NCI-H82 treated with DMSO at 0.1 percent for 48 hours (cell line): Measurements from ENCODE around the gene LRRC1.
"Not testable (repeated sequence)": the region's sequence is repeated elsewhere in the genome, so short reads cannot be mapped to it uniquely, and the experiment has no call there.

Experiments
- DNase-seq: peaks from one replicate; lab custom pipeline; 2025; ENCODE audit not compliant: unreplicated experiment; lab: John Stamatoyannopoulos, UW

The LRRC1 gene

DNA sequence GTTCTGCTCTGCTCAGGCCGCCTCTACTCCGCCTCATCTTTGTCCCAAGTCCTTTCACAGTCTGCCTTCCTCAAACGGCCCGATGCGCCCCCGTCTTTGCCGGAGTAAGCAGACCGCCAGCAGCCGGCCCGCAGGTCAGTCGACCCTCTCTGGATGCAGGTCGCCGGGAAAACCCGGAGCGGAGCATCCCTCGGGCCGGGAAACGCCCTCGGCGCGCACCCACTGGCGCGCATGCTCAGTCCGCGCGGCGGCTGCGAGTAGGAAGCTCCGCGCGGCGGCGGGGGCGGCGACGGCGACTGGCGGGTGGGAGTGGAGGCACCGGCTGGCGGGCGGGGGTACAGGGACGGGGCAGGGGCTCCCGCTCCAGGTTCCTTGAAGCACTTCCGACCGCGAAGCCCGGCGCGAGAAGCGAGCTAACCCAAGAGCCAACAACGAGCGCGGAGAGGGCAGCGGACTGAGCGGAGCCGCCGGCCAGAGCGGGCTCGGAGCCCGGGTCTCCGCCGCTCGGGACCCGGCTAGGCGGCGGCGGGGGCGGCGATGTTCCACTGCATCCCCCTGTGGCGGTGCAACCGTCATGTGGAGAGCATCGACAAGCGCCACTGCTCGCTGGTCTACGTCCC is at the start of gene LRRC1:
Gene LRRC1, plus strand, starts transcription at position 286 of the 620 bp plus-strand sequence. Its CDS starts 252 bp downstream, at position 538.
- peak; percentile 70 for DNase-seq

GRCh38 chr6:53746442-53747103 is 48.2 kb upstream of the LRRC1 start:
- DNase-seq: no peak

- DNase-seq: no peak
Observed at GRCh38 chr6:53750052-53750650, 44.7 kb upstream of the LRRC1 start.

- DNase-seq: no peak
Observed at GRCh38 chr6:53751417-53751816, 43.4 kb upstream of the LRRC1 start.

DNA sequence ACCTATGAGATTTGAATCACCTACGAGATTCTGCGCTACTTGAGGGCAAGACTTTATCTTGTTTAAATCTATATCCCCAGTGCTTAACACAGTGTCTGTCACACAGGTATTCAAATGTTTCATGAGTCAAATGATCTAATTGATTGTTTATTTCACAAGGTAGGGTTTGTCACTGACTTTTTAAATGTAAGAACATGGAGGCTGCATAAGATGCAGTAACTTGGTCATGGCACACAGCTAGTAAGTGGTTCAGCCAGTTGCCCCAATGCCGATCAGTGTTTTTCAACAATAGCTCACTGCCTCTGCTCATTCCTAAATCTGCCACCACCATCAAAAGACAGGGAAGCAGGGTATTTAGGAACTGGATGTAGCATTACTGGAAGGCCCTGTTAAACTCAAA is 42.4 kb upstream of the LRRC1 start:
- no peak for DNase-seq

GRCh38 chr6:53752856-53753255 is 41.9 kb upstream of the LRRC1 start:
- no peak for DNase-seq

DNA sequence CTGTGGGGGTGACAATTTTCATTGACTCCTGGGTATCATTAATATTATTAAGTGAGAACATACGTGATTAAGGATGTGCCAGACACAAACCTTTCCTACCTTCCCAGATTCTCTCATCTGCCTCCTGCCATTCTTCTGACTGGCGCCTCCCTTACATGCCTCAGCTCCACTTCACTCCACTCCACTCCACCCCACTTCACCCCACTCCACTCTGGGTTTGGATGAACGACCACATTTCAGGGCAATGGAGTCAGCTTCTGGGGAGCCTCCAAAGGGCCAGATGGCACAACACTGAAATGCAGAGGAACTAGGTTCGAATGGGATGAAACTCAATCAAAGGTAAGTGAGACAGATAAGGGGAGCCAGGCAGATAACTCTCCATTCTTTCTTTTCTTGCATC is 40.5 kb upstream of the LRRC1 start:
- no peak for DNase-seq

DNA sequence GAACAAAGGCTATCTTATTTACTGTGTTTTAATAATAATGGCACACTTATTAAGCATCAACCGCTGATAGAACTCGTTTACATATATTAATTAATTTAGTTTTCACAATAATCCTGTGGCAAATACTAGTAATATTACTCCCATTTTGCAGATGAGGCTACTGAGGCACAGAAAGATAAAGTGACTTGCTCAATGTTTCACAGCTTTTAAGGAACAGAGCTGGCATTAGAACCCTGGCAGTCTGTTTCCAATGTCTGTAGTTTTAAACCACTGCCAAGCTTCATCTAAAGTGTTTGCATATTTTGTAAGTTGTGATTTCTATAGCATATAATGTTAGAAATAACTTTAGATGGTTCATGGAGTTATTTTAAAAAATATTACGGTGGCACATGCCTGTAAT is 38.4 kb upstream of the LRRC1 start:
- DNase-seq: no peak

- no peak for DNase-seq
Observed at GRCh38 chr6:53758496-53758895, 36.3 kb upstream of the LRRC1 start.

DNA sequence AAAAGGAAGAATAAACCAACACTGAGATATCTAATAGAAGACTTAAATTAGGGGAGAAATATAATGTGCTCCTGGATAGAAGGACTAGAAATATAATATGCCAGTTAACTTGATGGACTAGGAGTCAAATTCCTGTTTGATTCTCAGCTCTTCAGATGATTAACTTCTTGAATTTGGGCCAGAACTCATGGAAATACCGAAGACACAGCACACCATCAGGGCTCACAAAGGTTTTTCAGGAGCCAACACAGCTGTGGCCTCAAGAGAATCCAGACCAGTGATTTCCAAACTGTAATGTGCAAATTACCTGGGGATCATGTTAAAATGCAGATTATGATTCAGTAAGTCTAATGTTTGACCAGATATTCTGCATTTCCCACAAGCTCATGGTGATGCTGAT is 33.8 kb upstream of the LRRC1 start:
- no peak for DNase-seq

GRCh38 chr6:53765270-53765669 is 29.5 kb upstream of the LRRC1 start:
- no peak for DNase-seq

DNA sequence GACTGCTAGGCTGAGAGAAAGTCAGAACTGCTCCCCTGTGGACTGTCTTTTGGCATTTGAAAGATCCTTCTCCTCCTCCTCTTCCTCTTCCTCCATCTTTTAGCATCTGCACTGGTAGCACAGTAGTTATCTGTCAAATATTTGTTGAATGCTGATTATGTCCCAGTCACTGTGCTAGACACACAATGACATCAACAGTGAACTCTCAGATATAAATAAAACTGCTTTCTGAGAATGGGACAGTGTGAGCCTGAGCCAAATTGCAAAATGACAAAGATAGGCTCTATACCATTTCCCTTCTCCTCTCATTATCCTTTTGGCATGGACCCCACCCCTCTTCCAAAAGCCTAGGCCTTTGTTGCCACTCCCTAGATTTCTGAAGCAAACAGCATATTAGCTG is 27.9 kb upstream of the LRRC1 start:
- DNase-seq: no peak

- DNase-seq: no peak
Observed at GRCh38 chr6:53767941-53768340, 26.9 kb upstream of the LRRC1 start.

GRCh38 chr6:53768636-53769035 is 26.2 kb upstream of the LRRC1 start:
- DNase-seq: no peak

- no peak for DNase-seq
Observed at GRCh38 chr6:53770780-53771249, 24.0 kb upstream of the LRRC1 start.

DNA sequence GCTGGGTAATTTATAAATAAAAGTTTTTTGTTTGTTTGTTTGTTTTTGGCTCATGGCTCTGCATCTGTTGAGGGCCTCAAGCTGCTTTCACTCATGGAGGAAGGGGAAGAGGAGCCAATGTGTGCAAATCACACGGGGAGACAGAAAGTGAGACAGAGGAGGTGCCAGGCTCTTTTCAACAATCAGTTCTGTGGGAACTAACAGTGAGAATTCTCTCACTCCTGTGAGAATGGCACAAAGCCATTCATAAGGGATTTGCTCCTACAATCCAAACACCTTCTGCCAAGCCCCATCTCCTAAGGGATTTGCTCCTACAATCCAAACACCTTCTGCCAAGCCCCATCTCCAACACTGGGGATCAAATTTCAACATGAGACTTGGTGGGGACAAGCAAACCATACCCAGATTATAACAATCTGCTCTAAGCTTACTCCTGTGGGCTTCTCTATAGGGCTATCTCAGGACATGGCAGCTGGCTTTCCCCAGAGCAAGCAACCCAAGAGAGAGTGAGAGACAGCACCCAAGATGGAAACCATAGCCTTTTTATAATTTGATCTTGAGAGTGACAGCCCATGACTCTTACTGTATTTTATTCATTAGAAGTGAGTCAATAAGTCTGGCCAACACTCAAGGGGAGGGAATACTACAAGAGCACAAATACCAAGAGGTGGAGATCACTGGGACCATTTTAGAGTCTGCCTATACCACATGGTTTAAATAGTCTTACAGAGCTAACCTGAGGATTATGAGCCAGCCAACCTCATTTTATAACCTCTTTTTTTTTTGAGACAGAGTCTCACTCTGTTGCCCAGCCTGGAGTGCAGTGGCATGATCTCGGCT is 22.8 kb upstream of the LRRC1 start:
- peak; percentile 96 for DNase-seq

DNA sequence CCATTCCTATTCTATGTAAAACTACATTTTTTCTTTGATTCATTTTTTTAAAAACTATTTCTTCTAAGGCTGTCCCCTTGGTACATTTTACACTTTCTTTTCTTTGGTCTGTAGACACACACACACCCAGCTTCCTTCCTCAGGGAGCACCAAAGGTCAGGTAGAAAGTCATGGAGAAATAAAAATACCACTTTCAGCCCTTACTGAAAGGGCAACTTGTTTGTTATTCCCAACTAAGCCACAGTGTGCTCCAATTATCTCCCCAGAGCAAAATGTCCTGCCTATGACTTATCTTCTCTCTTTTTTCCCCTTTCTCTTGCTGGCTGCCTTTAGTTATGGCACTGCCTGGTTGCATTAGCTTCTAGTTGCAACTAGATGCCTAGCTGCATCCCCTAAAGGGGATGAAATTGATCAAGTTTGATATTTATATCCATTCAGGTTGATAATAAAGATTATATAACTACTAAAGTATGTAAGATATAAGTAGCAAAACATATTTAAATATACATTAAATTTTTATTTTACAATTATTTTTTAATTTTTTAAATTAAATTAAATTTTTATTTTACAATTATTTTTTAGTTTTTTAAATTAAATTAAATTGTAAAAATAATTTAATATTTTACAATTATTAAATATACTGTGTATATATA is 21.6 kb upstream of the LRRC1 start:
- DNase-seq: no peak

DNA sequence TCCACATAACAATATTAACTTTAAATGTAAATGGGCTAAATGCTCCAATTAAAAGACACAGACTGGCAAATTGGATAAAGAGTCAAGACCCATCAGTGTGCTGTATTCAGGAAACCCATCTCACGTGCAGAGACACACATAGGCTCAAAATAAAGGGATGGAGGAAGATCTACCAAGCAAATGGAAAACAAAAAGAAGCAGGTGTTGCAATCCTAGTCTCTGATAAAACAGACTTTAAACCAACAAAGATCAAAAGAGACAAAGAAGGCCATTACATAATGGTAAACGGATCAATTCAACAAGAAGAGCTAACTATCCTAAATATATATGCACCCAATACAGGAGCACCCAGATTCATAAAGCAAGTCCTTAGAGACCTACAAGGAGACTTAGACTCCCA is 18.7 kb upstream of the LRRC1 start:
- DNase-seq: not testable (repeated sequence)

GRCh38 chr6:53784991-53785390 is 9.8 kb upstream of the LRRC1 start:
- DNase-seq: not testable (repeated sequence)

DNA sequence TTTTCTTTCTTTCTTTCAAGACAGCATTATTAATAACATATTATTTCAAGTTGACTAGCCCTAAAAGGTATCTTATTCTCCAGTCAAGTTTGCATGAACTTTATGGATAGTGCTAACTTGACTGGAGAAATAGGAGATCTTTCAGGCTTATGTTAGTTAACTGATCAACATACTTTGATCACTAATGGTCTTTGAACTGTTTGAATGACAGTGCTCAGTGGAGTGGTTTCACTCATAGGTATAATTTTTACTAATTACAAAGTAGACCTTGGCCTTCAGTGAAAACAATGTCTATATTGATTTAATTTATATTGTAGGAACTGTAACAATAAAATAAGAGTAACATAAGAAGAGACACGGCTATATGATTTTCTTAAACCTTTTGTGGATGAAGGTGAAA is 8.0 kb upstream of the LRRC1 start:
- DNase-seq: no peak

GRCh38 chr6:53790886-53791285 is 3.9 kb upstream of the LRRC1 start:
- DNase-seq: no peak
